ENCODE measurements around the gene EYS. TPM values are rescaled to one million over a fixed set of nuclear protein-coding genes. Genes with fewer than 3 reads are reported as not detected.

Gene EYS
- total RNA-seq, 2 donors from 2014 or later, result not detected

- H3K4me3 ChIP-seq, result no peak overlapping the region
- H3K36me3 ChIP-seq, result no peaks in the 10 kb centered on the region
- no peak for ATAC-seq (ENCODE audit: insufficient number of reproducible peaks, low FRiP score, low read depth)
- no peak for DNase-seq (ENCODE audit: low spot score)
- H3K27ac ChIP-seq, result no peak overlapping the region
- no peaks in the 10 kb centered on the region for H3K9me3 ChIP-seq
- no peaks in the 10 kb centered on the region for H3K27me3 ChIP-seq (replicated peaks; ENCODE audit: insufficient read depth)
- H3K4me1 ChIP-seq (ENCODE audit: control insufficient read depth in 1 of 2, low read depth in 2 of 2), result no peaks in the 10 kb centered on the region
- TF ChIP-seq CTCF (IDR thresholded peaks at IDR 0.05), result no peak
Observed at GRCh38 chr6:64335195-64335594, 1371.8 kb downstream of the EYS start.

DNA sequence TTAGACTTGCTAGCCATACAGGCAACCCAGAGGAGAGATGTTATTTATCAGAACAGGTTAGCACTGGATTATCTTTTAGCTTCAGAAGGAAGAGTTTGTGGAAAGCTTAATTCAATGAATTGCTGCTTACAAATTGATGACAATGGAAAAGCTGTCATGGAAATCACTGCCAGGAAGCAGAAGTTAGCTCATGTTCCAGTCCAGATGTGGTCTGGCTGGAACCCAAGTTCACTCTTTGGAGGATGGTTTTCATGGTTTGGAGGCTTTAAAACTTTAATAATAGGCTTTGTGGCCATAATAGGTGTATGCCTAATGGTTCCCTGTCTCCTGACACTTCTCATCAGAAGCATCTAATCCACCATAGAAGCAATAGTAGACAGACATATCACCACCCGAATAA is 1372.4 kb downstream of the EYS start:
- Histone ChIP-seq H3K4me3 (no peak overlapping the region), H3K9me3 (no peaks in the 10 kb centered on the region), H3K27ac (no peak overlapping the region), H3K27me3 (replicated peaks; ENCODE audit: insufficient read depth) (no peaks in the 10 kb centered on the region), H3K4me1 (ENCODE audit: control insufficient read depth in 1 of 2, low read depth in 2 of 2) (no peaks in the 10 kb centered on the region), H3K36me3 (no peaks in the 10 kb centered on the region)
- ATAC-seq (ENCODE audit: insufficient number of reproducible peaks, low FRiP score, low read depth), result no peak
- TF ChIP-seq CTCF (IDR thresholded peaks at IDR 0.05), result no peak
- DNase-seq (ENCODE audit: low spot score), result no peak

GRCh38 chr6:64330694-64331307 is 1376.2 kb downstream of the EYS start:
- no peaks in the 10 kb centered on the region for H3K27me3 ChIP-seq (replicated peaks; ENCODE audit: insufficient read depth)
- no peak for DNase-seq (ENCODE audit: low spot score)

GRCh38 chr6:64326939-64327338 is 1380.1 kb downstream of the EYS start:
- no peaks in the 10 kb centered on the region for H3K9me3 ChIP-seq
- TF ChIP-seq CTCF (IDR thresholded peaks at IDR 0.05), result no peak
- no peak overlapping the region for H3K4me3 ChIP-seq
- no peak overlapping the region for H3K27ac ChIP-seq
- H3K4me1 ChIP-seq (ENCODE audit: control insufficient read depth in 1 of 2, low read depth in 2 of 2), result no peaks in the 10 kb centered on the region
- no peaks in the 10 kb centered on the region for H3K36me3 ChIP-seq
- ATAC-seq (ENCODE audit: insufficient number of reproducible peaks, low FRiP score, low read depth) (no peak), DNase-seq (ENCODE audit: low spot score) (no peak)
- no peaks in the 10 kb centered on the region for H3K27me3 ChIP-seq (replicated peaks; ENCODE audit: insufficient read depth)

More at GRCh38 chr6:64330694-64331307, 1376.2 kb downstream of the EYS start:
- Histone ChIP-seq H3K9me3 (no peaks in the 10 kb centered on the region), H3K4me1 (ENCODE audit: control insufficient read depth in 1 of 2, low read depth in 2 of 2) (no peaks in the 10 kb centered on the region), H3K27ac (no peak overlapping the region), H3K36me3 (no peaks in the 10 kb centered on the region), H3K4me3 (no peak overlapping the region)
- ATAC-seq (ENCODE audit: insufficient number of reproducible peaks, low FRiP score, low read depth), result no peak
- TF ChIP-seq CTCF (IDR thresholded peaks at IDR 0.05), result no peak

DNA sequence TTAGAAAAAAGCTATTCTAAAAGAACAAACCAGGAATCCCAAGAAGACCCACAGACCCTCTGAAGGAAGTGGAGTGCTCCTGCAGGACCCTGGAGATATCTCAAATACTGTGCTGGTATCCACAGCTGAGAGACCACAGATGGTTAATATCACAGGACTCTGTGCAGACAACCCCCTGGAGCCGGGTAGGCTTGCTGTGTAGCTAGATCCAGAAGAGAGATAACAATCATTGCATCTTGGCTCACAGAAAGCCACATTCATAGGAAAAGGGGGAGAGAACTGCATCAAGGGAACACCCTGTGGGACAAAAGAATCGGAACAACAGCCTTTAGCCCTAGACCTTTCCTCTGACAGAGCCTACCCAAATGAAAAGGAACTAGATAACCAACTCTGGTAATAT is 1381.9 kb downstream of the EYS start:
- Histone ChIP-seq H3K36me3 (no peaks in the 10 kb centered on the region), H3K27me3 (replicated peaks; ENCODE audit: insufficient read depth) (no peaks in the 10 kb centered on the region), H3K9me3 (no peaks in the 10 kb centered on the region), H3K4me3 (no peak overlapping the region), H3K4me1 (ENCODE audit: control insufficient read depth in 1 of 2, low read depth in 2 of 2) (no peaks in the 10 kb centered on the region), H3K27ac (no peak overlapping the region)
- ATAC-seq (ENCODE audit: insufficient number of reproducible peaks, low FRiP score, low read depth) (no peak), DNase-seq (ENCODE audit: low spot score) (no peak)
- TF ChIP-seq CTCF (IDR thresholded peaks at IDR 0.05), result no peak

All from thoracic aorta (tissue), 2 donors.